ENCODE results near the gene WWOX. TPM values are rescaled to one million over a fixed set of nuclear protein-coding genes. Genes with fewer than 3 reads are reported as not detected.
A peak's percentile ranks its signal among the peaks of the same experiment; 100 is the strongest.

Gene WWOX
- total and polyA plus RNA-seq, 2 of the 13 experiments (the other 11 are each of a cell fraction or from before 2014, with no cell fraction given): 9.1 to 37.4 TPM

GRCh38 chr16:78292844-78293380, 193.5 kb downstream of the WWOX start (continued):
- TF ChIP-seq, protein P1, sequence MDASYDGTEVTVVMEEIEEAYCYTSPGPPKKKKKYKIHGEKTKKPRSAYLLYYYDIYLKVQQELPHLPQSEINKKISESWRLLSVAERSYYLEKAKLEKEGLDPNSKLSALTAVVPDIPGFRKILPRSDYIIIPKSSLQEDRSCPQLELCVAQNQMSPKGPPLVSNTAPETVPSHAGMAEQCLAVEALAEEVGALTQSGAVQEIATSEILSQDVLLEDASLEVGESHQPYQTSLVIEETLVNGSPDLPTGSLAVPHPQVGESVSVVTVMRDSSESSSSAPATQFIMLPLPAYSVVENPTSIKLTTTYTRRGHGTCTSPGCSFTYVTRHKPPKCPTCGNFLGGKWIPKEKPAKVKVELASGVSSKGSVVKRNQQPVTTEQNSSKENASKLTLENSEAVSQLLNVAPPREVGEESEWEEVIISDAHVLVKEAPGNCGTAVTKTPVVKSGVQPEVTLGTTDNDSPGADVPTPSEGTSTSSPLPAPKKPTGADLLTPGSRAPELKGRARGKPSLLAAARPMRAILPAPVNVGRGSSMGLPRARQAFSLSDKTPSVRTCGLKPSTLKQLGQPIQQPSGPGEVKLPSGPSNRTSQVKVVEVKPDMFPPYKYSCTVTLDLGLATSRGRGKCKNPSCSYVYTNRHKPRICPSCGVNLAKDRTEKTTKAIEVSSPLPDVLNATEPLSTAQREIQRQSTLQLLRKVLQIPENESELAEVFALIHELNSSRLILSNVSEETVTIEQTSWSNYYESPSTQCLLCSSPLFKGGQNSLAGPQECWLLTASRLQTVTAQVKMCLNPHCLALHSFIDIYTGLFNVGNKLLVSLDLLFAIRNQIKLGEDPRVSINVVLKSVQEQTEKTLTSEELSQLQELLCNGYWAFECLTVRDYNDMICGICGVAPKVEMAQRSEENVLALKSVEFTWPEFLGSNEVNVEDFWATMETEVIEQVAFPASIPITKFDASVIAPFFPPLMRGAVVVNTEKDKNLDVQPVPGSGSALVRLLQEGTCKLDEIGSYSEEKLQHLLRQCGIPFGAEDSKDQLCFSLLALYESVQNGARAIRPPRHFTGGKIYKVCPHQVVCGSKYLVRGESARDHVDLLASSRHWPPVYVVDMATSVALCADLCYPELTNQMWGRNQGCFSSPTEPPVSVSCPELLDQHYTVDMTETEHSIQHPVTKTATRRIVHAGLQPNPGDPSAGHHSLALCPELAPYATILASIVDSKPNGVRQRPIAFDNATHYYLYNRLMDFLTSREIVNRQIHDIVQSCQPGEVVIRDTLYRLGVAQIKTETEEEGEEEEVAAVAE (CRISPR knock-in tag; IDR thresholded peaks at IDR 0.05; ENCODE audit: borderline replicate concordance): peak; percentile 71; the same call in 1 of the 2 replicates
- no peak for TF ChIP-seq SRY (CRISPR knock-in tag; IDR thresholded peaks at IDR 0.05)
- TF ChIP-seq ISL2 (CRISPR knock-in tag; IDR thresholded peaks at IDR 0.05): no peak
- TF ChIP-seq CENPX (CRISPR knock-in tag; IDR thresholded peaks at IDR 0.05): no peak
- TF ChIP-seq HIC2 (CRISPR knock-in tag; IDR thresholded peaks at IDR 0.05; ENCODE audit: low read depth): no peak
- TF ChIP-seq GMEB2 (CRISPR knock-in tag; IDR thresholded peaks at IDR 0.05; ENCODE audit: low read depth): no peak
- no peak for TF ChIP-seq CERS6 (CRISPR knock-in tag; IDR thresholded peaks at IDR 0.05)
- no peak for TF ChIP-seq USF2 (IDR thresholded peaks at IDR 0.05; ENCODE audit: low read depth, low read length)
- TF ChIP-seq USF2 (CRISPR knock-in tag; IDR thresholded peaks at IDR 0.05; ENCODE audit: borderline replicate concordance): no peak
- no peak for TF ChIP-seq MAF1 (CRISPR knock-in tag; IDR thresholded peaks at IDR 0.05; ENCODE audit: borderline replicate concordance)
- TF ChIP-seq E2F1 (CRISPR knock-in tag; IDR thresholded peaks at IDR 0.05): no peak
- no peak for TF ChIP-seq RAD21 (CRISPR knock-in tag; IDR thresholded peaks at IDR 0.05)
